ENCODE results near the gene MINDY2.

GRCh38 chr15:58732625-58733363 is 38.3 kb upstream of the MINDY2 start:
- TF ChIP-seq CTCF (IDR thresholded peaks at IDR 0.05; ENCODE audit: insufficient read depth, low read depth, low read length) (no peak), EZH2 (IDR thresholded peaks at IDR 0.05; ENCODE audit: insufficient read depth, low read length) (no peak)

Measured in astrocyte (in vitro differentiated cells and primary cell).